ENCODE data around the gene GDPD5.

GRCh38 chr11:75567971-75568370 is 42.2 kb upstream of the GDPD5 start:
- TF ChIP-seq NFYB (CRISPR knock-in tag; conservative IDR thresholded peaks at IDR 0.05; ENCODE audit: low read depth) (no peak), FOXJ3 (CRISPR knock-in tag; IDR thresholded peaks at IDR 0.05; ENCODE audit: borderline replicate concordance) (no peak), GABPB1 (CRISPR knock-in tag; IDR thresholded peaks at IDR 0.05) (no peak), ZNF423 (CRISPR knock-in tag; IDR thresholded peaks at IDR 0.05) (no peak), TEAD4 (CRISPR knock-in tag; IDR thresholded peaks at IDR 0.05) (no peak)
- TF ChIP-seq, protein P1, sequence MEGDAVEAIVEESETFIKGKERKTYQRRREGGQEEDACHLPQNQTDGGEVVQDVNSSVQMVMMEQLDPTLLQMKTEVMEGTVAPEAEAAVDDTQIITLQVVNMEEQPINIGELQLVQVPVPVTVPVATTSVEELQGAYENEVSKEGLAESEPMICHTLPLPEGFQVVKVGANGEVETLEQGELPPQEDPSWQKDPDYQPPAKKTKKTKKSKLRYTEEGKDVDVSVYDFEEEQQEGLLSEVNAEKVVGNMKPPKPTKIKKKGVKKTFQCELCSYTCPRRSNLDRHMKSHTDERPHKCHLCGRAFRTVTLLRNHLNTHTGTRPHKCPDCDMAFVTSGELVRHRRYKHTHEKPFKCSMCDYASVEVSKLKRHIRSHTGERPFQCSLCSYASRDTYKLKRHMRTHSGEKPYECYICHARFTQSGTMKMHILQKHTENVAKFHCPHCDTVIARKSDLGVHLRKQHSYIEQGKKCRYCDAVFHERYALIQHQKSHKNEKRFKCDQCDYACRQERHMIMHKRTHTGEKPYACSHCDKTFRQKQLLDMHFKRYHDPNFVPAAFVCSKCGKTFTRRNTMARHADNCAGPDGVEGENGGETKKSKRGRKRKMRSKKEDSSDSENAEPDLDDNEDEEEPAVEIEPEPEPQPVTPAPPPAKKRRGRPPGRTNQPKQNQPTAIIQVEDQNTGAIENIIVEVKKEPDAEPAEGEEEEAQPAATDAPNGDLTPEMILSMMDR (IDR thresholded peaks at IDR 0.05), result no peak
- TF ChIP-seq, protein P2, sequence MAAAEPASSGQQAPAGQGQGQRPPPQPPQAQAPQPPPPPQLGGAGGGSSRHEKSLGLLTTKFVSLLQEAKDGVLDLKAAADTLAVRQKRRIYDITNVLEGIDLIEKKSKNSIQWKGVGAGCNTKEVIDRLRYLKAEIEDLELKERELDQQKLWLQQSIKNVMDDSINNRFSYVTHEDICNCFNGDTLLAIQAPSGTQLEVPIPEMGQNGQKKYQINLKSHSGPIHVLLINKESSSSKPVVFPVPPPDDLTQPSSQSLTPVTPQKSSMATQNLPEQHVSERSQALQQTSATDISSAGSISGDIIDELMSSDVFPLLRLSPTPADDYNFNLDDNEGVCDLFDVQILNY (CRISPR knock-in tag; IDR thresholded peaks at IDR 0.05), result no peak
